PFSK-1 (cell line): Measurements from ENCODE around the gene BCL2.

ENCODE experiments used
- POLR2AphosphoS5 ChIP-seq: IDR thresholded peaks from 2 replicates; pipeline ENCODE4 v1.6.1; 2012; ENCODE audit warnings: low read depth, mild to moderate bottlenecking, control low read depth, low read length, moderate library complexity
- SIN3A ChIP-seq: IDR thresholded peaks from 2 replicates; pipeline ENCODE4 v1.6.1; 2012; ENCODE audit warnings: mild to moderate bottlenecking, low read length, moderate library complexity, borderline replicate concordance; ENCODE audit not compliant: insufficient read depth
- TAF1 ChIP-seq: IDR thresholded peaks from 2 replicates; pipeline ENCODE4 v1.6.1; 2012; ENCODE audit warnings: low read length, control low read depth, borderline replicate concordance; ENCODE audit not compliant: insufficient read depth
- TF ChIP-seq, protein P1 (sequence below), 2 experiments: IDR thresholded peaks; 2 replicates each; pipeline versions ENCODE4 v1.6.1 to v1.8.0; 2011 to 2012; ENCODE audit warnings: low read depth in 2 of 2, low read length in 2 of 2, control low read depth in 1 of 2, inconsistent platforms in 1 of 2, mild to moderate bottlenecking in 1 of 2, moderate library complexity in 1 of 2; ENCODE audit not compliant: insufficient read depth in 1 of 2

DNA sequence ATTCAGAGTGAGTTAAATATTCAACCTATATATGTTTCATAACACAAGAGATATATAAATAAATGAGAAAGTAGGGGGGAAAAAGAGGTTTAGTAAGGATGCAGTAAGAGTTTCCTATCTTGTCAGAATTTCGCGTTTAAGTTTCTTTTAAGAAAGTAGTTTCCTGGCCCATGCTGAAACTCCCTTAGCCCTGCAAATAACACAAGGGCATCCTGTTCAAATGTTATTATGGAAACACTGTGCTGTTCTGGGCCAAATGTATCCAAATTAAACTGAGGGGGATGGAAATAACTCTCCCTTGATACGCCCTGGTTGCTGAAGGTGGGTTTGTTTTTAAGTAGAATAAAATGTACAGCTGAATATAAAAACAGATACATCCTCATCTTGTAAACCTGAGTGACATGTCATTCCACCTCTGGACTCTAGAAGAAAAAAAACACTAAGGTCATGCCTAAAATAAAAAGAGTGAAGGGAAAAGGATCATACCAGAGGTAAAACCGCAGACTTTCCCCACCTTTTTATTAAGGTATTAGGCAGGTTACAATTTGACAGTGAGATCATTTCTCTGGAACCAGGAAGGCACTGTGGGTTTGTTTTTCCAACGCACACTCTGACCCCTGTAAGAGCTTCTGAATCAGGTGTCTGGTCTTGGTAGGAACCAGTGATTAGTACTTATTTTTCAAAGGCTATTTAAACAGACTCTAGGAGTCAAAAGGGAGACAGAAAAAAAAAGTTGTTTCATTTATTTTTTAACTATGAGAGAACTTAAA, 16.7 kb downstream of the BCL2 start:
- TF ChIP-seq, protein P1, sequence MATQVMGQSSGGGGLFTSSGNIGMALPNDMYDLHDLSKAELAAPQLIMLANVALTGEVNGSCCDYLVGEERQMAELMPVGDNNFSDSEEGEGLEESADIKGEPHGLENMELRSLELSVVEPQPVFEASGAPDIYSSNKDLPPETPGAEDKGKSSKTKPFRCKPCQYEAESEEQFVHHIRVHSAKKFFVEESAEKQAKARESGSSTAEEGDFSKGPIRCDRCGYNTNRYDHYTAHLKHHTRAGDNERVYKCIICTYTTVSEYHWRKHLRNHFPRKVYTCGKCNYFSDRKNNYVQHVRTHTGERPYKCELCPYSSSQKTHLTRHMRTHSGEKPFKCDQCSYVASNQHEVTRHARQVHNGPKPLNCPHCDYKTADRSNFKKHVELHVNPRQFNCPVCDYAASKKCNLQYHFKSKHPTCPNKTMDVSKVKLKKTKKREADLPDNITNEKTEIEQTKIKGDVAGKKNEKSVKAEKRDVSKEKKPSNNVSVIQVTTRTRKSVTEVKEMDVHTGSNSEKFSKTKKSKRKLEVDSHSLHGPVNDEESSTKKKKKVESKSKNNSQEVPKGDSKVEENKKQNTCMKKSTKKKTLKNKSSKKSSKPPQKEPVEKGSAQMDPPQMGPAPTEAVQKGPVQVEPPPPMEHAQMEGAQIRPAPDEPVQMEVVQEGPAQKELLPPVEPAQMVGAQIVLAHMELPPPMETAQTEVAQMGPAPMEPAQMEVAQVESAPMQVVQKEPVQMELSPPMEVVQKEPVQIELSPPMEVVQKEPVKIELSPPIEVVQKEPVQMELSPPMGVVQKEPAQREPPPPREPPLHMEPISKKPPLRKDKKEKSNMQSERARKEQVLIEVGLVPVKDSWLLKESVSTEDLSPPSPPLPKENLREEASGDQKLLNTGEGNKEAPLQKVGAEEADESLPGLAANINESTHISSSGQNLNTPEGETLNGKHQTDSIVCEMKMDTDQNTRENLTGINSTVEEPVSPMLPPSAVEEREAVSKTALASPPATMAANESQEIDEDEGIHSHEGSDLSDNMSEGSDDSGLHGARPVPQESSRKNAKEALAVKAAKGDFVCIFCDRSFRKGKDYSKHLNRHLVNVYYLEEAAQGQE (IDR thresholded peaks at IDR 0.05; ENCODE audit: insufficient read depth in 1 of 2, low read depth in 2 of 2, low read length in 2 of 2): no peak
- TF ChIP-seq TAF1 (no peak), POLR2AphosphoS5 (no peak), SIN3A (no peak)
